ENCODE measurements around the gene CEP152.

DNA sequence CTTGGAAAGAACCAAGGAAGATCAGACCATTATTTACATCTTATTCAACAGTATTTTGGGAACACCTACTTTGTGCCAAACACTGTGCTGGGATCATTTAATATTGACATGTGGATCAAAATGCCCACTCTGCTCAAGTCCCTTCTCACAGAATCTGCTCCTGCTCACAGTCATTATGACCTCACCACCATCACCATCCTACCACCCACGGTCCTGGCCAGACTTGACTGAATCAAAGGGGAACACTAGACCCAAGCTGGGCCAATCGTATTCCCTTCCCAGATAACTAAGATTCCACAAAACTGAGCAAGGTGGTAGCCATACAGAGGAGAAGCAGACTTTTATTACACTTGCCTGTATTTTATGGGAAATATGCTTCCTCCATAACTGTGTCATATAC is 3.4 kb upstream of the CEP152 start:
- TF ChIP-seq, protein P1, sequence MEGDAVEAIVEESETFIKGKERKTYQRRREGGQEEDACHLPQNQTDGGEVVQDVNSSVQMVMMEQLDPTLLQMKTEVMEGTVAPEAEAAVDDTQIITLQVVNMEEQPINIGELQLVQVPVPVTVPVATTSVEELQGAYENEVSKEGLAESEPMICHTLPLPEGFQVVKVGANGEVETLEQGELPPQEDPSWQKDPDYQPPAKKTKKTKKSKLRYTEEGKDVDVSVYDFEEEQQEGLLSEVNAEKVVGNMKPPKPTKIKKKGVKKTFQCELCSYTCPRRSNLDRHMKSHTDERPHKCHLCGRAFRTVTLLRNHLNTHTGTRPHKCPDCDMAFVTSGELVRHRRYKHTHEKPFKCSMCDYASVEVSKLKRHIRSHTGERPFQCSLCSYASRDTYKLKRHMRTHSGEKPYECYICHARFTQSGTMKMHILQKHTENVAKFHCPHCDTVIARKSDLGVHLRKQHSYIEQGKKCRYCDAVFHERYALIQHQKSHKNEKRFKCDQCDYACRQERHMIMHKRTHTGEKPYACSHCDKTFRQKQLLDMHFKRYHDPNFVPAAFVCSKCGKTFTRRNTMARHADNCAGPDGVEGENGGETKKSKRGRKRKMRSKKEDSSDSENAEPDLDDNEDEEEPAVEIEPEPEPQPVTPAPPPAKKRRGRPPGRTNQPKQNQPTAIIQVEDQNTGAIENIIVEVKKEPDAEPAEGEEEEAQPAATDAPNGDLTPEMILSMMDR (conservative IDR thresholded peaks at IDR 0.05): no peak
- no peak for TF ChIP-seq EZH2 (IDR thresholded peaks at IDR 0.05; ENCODE audit: low read depth)

Measured in PC-9 (cell line).